Middle frontal gyrus (tissue), 1 donor: ENCODE data around the gene INPP5F.
"Not testable (repeated sequence)": the region's sequence is repeated elsewhere in the genome, so short reads cannot be mapped to it uniquely, and the experiment has no call there.

Experiments used
- DNase-seq: peaks from one replicate; pipeline ENCODE4 v3.0.0-alpha.2; 2015; ENCODE audit warnings: low spot score; ENCODE audit errors: extremely low spot score

INPP5F gene

GRCh38 chr10:119776536-119776935, 50.7 kb downstream of the INPP5F start:
- DNase-seq = no peak

GRCh38 chr10:119777686-119778085, 51.8 kb downstream of the INPP5F start:
- DNase-seq = no peak

DNA sequence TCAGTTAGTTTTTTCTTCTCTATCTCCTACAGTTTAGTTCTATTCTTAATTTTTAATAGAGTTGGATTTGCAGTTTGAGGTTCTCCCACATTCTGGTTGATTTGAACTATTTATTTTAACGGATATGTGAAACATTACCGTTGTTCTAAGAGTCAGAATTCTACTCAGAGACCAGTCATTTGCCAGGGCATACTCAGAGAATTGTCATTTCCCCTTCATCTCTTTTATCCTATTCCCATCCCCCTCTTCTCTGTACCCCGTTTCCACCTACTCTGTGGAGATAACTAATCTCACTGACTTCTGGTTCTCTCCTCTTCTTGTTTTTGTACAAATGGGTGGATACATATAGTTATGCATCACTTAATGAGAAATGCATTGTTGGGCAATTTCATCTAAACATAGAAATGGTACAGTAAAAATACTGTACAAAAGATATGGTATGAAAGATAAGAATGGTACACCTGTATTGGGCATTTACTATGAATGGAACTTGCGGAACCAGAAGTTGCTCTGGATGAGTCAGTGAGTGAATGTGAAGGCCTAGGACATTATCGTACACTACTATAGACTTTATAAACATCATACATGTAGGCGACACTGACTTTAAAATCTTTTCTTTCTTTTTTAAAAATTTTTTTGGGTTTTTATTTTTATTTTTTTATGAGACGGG, 53.1 kb downstream of the INPP5F start:
- no peak for DNase-seq

DNA sequence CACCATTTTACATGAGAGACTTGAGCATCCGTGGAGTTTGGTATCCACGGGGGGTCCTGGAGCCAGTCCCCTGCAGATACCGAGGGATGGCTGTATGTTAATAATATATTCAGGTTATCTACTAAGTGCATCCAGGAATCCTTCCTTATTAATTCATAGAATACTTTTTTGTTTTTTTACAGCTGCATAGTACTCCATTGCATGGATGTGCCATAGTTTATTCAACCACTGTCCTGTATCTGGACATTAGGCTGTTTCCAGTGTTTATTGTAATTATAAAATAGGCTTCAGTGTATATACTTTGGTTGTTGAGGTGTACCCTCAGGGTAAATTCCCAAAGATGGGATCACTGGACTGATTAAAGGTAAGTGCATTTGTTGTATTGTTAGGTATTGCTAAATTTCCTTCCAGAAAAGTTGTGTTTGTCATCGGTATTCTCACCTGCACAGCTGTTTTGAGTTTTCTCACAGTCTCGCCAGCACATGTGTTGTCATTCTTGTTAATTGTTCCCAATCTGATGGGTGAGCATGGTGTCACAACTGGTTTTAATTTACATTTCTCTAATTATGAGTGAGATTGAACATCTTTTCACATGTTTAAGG, 55.1 kb downstream of the INPP5F start:
- DNase-seq = no peak

- no peak for DNase-seq
Observed at GRCh38 chr10:119781498-119781897, 55.6 kb downstream of the INPP5F start.

GRCh38 chr10:119782981-119783664, 57.3 kb downstream of the INPP5F start:
- no peak for DNase-seq

DNA sequence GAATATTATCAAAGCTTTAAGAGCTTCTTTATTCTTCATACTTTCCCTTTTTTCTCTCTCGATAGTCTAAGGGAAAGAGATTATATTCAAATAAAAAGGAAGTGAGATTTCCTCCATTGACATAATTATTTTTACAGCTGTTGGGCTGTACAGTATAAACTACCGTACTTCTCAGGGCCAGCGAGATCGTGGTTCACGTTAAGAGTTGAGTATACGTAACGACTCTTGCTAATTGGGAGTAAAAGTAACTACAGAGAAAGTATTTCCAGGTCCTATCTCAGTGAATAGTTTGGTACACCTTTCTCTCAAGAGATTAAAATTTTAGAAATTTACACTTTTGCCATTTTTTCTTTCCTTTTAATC, 57.8 kb downstream of the INPP5F start:
- no peak for DNase-seq

DNA sequence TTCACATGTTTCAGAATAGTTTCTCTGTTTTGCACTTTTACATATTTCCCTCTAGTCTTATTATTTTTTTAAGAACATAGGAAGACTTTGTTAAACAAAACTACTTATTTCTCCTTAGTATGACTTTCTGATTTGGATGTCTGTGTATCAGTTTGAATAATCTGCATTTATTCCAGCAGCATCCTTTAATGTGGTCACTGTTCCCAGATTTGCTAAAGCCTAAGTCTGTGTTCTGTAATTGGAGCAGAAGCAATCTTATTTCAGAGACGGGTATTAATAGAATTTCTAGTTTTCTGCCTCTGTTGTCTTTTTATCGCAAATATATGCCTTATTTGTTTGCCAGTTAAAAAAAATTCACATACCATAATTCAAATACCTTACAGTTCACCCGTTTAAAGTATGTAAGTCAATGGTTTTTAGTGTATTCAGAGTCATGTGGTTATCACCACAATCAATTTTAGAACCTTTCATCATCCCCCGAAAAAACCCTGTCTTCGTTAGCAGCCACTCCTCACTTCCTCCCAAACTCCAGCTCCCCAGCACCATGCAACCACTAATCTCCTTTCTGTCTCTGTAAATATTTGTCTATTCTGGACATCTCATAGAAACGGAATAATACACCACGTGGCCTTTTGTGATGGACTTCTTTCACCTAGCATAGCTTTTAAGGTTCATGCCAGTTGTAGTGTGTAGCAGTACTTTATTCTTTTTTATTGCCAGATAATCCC, 58.7 kb downstream of the INPP5F start:
- DNase-seq = no peak

DNA sequence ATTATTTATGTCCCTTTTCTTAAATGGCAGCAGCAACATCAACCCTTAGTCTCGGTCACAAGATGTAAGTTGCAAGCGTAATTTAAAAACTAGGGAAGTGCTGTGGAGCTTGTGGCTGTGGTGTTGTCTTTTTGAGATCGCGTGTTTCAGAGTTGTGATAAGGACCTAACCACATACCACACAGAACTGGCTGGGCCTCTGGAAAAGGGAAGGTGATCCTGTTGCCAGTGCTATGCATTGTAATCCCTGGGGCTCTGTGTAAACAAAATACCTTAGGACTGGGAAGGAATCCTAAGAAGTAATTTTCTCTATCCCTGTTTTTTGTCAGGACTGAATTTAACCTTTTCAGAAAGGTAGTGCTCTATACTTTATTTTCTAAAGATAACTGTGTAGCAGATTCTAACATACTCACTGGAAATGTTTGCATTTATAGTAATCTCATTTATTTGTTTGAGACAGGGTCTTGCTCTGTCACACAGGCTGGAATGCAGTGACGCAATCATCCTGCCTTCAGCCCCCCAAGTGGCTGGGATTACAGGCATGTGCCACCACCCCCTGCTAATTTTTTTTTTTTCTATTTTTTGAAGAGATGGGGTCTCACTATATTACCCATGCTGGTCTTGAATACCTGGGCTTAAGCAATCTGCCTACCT, 60.4 kb downstream of the INPP5F start:
- DNase-seq = no peak

GRCh38 chr10:119795101-119795500, 69.3 kb downstream of the INPP5F start:
- not testable (repeated sequence) for DNase-seq

GRCh38 chr10:119796039-119796438, 70.2 kb downstream of the INPP5F start:
- DNase-seq = no peak

- DNase-seq = no peak
Observed at GRCh38 chr10:119801176-119801575, 75.3 kb downstream of the INPP5F start.

DNA sequence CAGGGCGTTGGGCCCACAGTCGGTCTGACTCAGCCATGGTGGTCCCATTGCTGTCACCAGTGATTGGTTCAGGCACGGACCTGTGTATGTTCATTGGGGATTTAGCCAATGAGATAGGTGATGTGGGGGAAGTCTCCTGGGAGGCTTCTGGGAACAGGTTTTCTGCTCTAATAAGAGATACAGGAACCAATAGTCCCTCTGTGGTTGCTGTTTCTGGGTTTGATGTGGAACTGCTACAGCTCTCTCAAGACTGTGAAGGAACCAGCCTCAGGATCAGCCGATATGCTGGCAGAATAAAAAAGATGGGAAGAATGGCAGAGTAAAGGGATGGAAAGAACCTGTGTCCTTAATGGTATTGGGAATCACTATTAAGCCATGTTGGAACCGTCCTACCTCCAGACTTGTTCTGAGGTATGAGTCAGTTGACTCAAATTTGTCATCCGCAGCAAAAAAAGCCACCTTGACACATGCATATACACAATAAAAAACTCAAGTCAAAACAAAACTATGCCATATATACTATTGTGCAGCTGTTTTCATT, 76.2 kb downstream of the INPP5F start:
- DNase-seq = no peak

- DNase-seq = no peak
Observed at GRCh38 chr10:119803264-119803663, 77.4 kb downstream of the INPP5F start.

GRCh38 chr10:119805702-119806230, 79.9 kb downstream of the INPP5F start:
- DNase-seq = no peak

- no peak for DNase-seq
Observed at GRCh38 chr10:119806334-119807130, 80.7 kb downstream of the INPP5F start.

GRCh38 chr10:119807960-119808697, 82.3 kb downstream of the INPP5F start:
- DNase-seq = no peak

DNA sequence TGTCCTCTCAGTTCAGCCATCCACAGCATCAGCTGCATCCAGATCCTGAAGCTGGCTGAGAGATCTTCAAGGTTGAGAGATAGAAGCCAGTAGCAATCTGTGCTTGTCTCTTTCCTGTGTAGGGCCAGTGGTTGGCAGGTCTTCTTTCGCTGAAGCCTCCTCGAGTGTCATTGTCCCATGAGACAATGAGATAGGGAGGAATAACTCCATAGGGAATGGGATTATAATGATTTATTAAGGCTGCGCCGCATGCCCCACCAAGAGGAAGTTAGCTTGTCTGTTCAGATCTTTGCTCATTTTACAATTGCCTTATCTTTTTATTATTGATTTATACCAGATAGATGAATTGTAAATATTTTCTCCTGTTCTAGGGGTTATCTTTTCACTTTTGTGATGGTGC, 85.3 kb downstream of the INPP5F start:
- no peak for DNase-seq

- no peak for DNase-seq
Observed at GRCh38 chr10:119812684-119813083, 86.8 kb downstream of the INPP5F start.

DNA sequence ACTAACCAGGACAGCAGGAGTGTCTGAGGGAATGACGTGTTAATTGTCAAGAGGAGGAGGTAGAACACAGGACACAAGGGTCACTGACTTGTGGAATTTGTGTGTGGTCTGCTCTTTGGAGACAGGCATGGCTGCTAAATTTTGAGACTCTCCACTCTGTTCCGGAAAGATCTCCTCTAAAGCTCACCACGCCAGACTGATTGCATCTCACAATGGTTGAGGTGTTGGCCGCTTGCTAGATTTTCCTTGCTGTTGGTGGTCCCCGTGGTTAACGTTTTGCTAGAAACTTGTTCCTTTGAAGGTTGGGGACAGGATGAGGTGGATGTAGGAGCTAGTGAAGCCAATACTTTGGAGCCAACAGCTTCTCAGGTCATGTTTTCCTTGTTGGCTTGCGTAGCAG, 89.8 kb downstream of the INPP5F start:
- DNase-seq = no peak
